ENCODE measurements around the gene ATP9A.
"Not testable (repeated sequence)": the region's sequence is repeated elsewhere in the genome, so short reads cannot be mapped to it uniquely, and the experiment has no call there.

The ATP9A gene

DNA sequence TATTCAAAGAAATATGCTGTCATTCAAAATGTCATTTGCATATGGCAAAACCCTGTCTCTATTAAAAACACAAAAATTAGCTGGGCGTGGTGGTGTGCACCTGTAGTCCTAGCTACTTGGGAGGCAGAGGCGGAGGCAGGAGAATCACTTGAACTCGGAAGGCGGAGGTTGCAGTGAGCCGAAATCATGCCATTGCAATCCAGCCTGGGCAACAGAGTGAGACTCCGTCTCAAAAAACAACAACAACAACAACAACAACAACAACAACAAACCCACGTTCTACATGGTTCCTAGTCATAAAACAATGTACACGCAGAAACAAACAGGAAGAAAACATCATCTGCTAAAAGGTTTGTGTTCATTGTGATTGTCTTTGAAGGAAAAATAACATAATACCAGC, 15.0 kb downstream of the ATP9A start:
- not testable (repeated sequence) for H3K4me3 ChIP-seq (ENCODE audit: insufficient read depth, low read depth, low read length, poor library complexity, severe bottlenecking); H3K27ac ChIP-seq (ENCODE audit: insufficient read depth, low read length, poor library complexity, severe bottlenecking); DNase-seq; H3K36me3 ChIP-seq (ENCODE audit: control insufficient read depth, insufficient read depth, low read length); H3K4me1 ChIP-seq (ENCODE audit: control insufficient read depth, insufficient read depth, low read length, poor library complexity, severe bottlenecking); H3K27me3 ChIP-seq (replicated peaks; ENCODE audit: control insufficient read depth, insufficient read depth, low read length, poor library complexity, severe bottlenecking); H3K9me3 ChIP-seq (ENCODE audit: control insufficient read depth, low read length)

DNA sequence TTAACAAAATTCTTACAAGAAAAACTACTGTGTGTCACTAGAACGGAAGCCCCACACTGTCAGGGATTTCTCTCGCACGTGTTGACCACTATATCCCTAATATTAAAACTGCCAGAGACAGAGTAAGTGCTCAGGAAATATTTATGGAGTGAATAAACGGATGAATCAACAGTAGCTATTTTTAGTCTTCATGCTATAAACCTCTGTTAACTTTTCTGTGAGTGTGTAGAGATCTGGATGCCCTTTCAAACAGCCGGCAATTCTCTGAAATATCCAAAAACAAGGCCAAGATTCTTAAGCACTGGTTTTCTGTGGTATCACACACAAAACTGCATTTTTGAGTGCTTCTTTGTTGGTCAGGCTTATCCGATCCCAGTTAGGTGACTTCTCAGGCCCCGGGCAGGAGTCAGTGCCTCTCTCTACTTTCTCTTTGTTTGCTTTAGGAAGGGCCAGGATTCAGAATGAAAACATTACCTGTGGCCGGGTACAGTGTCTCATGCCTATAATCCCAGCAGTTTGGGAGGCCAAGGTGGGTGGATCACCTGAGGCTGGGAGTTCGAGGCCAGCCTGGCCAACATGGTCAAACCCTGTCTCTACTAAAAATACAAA, 15.7 kb downstream of the ATP9A start:
- DNase-seq: no peak
- H3K4me1 ChIP-seq (ENCODE audit: control insufficient read depth, insufficient read depth, low read length, poor library complexity, severe bottlenecking): no peaks in the 10 kb centered on the region
- H3K27me3 ChIP-seq (replicated peaks; ENCODE audit: control insufficient read depth, insufficient read depth, low read length, poor library complexity, severe bottlenecking): no peaks in the 10 kb centered on the region
- H3K4me3 ChIP-seq (ENCODE audit: insufficient read depth, low read depth, low read length, poor library complexity, severe bottlenecking): no peak overlapping the region
- H3K27ac ChIP-seq (ENCODE audit: insufficient read depth, low read length, poor library complexity, severe bottlenecking): no peak overlapping the region
- H3K36me3 ChIP-seq (ENCODE audit: control insufficient read depth, insufficient read depth, low read length): no peaks in the 10 kb centered on the region
- no peaks in the 10 kb centered on the region for H3K9me3 ChIP-seq (ENCODE audit: control insufficient read depth, low read length)

DNA sequence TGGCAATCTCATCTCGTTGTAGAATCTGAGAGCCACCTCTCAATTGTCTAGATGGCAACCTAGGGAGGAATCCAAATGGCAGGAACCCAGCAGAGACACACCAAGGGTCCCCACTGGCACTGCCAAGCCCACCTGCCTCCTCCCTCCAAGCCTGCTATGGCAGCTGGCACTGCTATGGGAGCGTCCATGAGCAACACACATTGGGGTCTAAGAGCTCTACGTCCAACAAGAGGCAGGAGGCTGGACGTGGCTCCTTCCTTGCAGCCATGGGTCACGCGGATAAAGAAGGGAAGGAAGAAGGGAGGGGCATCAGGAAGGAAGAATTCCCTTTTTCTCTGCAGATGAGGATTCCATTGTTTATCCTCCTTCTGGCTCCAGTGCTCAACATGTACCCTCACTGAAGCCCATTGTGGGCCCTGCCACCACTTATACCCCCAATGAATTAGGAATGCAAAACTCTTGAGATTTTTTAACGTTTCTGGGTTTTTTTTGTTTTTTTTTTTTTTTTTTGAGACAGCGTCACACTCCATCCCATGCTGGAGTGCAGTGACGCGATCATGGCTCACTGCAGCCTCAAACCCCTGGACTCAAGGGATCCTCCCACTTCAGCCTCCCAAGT, 17.3 kb downstream of the ATP9A start:
- H3K27ac ChIP-seq (ENCODE audit: insufficient read depth, low read length, poor library complexity, severe bottlenecking): no peak overlapping the region
- H3K9me3 ChIP-seq (ENCODE audit: control insufficient read depth, low read length): no peaks in the 10 kb centered on the region
- H3K27me3 ChIP-seq (replicated peaks; ENCODE audit: control insufficient read depth, insufficient read depth, low read length, poor library complexity, severe bottlenecking): no peaks in the 10 kb centered on the region
- H3K4me3 ChIP-seq (ENCODE audit: insufficient read depth, low read depth, low read length, poor library complexity, severe bottlenecking): no peak overlapping the region
- no peaks in the 10 kb centered on the region for H3K36me3 ChIP-seq (ENCODE audit: control insufficient read depth, insufficient read depth, low read length)
- DNase-seq: no peak
- H3K4me1 ChIP-seq (ENCODE audit: control insufficient read depth, insufficient read depth, low read length, poor library complexity, severe bottlenecking): no peaks in the 10 kb centered on the region

DNA sequence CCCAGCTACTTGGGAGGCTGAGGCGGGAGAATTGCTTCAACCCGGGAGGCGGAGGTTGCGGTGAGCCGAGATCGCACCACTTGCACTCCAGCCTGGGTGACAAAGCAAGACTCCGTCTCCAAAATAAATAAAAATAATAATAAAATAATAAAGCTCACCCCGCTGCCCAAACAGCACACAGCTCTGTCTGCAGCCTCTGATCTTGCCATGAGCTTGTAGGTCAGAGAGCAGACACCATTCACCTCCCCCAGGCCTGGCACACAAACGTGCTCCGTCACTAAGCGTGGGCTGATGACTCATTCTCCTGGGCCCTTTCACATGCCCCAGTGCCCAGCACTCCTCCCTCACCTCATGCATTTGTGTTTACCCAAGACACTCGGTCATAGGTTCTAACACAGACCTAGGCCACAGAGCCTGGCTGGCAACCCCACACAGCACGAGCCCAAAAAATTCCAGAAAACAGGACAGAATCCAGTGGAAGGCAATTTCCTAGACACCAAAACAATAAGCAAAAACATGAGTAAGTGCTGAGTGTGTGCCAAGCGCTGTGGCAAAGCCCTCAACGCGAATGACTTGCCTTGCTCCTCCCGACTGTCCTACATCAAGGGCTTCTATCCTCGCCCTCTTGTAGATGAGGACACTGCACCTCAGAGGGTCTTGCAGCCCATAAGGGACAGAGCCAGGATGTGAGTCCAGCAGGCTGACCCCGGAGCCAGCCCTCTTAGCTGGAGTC, 18.0 kb downstream of the ATP9A start:
- Histone ChIP-seq H3K4me1 (ENCODE audit: control insufficient read depth, insufficient read depth, low read length, poor library complexity, severe bottlenecking) (no peaks in the 10 kb centered on the region), H3K27ac (ENCODE audit: insufficient read depth, low read length, poor library complexity, severe bottlenecking) (no peak overlapping the region), H3K36me3 (ENCODE audit: control insufficient read depth, insufficient read depth, low read length) (no peaks in the 10 kb centered on the region), H3K4me3 (ENCODE audit: insufficient read depth, low read depth, low read length, poor library complexity, severe bottlenecking) (no peak overlapping the region), H3K9me3 (ENCODE audit: control insufficient read depth, low read length) (no peaks in the 10 kb centered on the region), H3K27me3 (replicated peaks; ENCODE audit: control insufficient read depth, insufficient read depth, low read length, poor library complexity, severe bottlenecking) (no peaks in the 10 kb centered on the region)
- DNase-seq: no peak

DNA sequence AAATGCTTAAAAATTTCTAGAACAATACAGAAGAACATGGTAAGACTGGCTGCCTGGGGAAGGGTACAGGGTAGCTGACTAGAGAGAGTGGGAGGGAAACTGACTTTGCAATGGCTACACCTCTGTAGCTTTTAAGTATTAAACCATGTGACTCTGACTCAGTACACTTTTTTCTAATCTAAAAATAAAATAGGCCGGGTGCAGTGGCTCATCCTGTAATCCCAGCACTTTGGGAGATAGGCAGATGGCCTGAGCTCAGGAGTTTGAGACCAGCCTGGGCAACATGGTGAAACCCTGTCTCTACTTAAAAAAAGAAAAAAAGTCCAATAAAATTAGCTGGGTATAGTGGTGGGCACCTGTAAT, 18.5 kb downstream of the ATP9A start:
- Histone ChIP-seq H3K36me3 (ENCODE audit: control insufficient read depth, insufficient read depth, low read length) (no peaks in the 10 kb centered on the region), H3K4me1 (ENCODE audit: control insufficient read depth, insufficient read depth, low read length, poor library complexity, severe bottlenecking) (no peaks in the 10 kb centered on the region), H3K27ac (ENCODE audit: insufficient read depth, low read length, poor library complexity, severe bottlenecking) (no peak overlapping the region), H3K4me3 (ENCODE audit: insufficient read depth, low read depth, low read length, poor library complexity, severe bottlenecking) (no peak overlapping the region), H3K27me3 (replicated peaks; ENCODE audit: control insufficient read depth, insufficient read depth, low read length, poor library complexity, severe bottlenecking) (no peaks in the 10 kb centered on the region), H3K9me3 (ENCODE audit: control insufficient read depth, low read length) (no peaks in the 10 kb centered on the region)
- DNase-seq: no peak

DNA sequence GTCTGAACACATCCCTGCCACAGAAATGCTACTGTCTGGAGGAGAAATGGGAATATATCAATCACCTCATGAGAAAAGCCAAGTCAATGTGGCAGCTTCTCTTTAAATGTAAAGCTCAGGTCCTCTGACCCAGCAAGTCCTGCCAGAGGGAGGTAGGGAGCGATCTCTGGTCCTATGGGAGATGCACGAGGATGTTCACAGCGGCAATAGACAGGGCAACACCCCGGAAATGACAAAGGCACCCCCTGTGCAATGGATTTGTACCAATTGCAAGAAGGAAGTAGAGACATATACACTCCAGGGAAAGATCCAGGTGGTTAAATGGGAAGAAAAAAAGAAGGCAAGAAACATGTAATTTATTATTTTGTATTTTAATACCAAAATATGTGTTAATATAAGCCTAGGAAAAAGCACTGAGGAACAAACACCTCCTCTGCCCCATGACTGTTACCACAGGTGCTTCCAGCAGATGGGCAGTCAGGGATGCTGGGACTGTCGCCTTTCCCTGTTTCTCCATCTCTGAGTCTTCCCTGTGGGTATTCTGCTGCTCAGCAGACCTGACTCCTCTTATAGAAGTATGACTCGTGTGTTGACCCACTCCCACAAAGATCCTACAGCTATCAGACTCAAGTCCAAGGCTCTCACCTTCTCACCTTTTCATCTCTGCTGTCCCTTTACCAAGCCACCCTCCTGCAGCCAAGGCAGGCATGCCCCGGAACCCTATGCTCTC, 20.8 kb downstream of the ATP9A start:
- Histone ChIP-seq H3K4me3 (ENCODE audit: insufficient read depth, low read depth, low read length, poor library complexity, severe bottlenecking) (no peak overlapping the region), H3K27me3 (replicated peaks; ENCODE audit: control insufficient read depth, insufficient read depth, low read length, poor library complexity, severe bottlenecking) (no peaks in the 10 kb centered on the region), H3K4me1 (ENCODE audit: control insufficient read depth, insufficient read depth, low read length, poor library complexity, severe bottlenecking) (no peaks in the 10 kb centered on the region), H3K36me3 (ENCODE audit: control insufficient read depth, insufficient read depth, low read length) (no peaks in the 10 kb centered on the region), H3K27ac (ENCODE audit: insufficient read depth, low read length, poor library complexity, severe bottlenecking) (no peak overlapping the region), H3K9me3 (ENCODE audit: control insufficient read depth, low read length) (no peaks in the 10 kb centered on the region)
- DNase-seq: no peak

- H3K27me3 ChIP-seq (replicated peaks; ENCODE audit: control insufficient read depth, insufficient read depth, low read length, poor library complexity, severe bottlenecking): no peaks in the 10 kb centered on the region
- no peak for DNase-seq
- no peak overlapping the region for H3K27ac ChIP-seq (ENCODE audit: insufficient read depth, low read length, poor library complexity, severe bottlenecking)
- H3K4me3 ChIP-seq (ENCODE audit: insufficient read depth, low read depth, low read length, poor library complexity, severe bottlenecking): no peak overlapping the region
- no peaks in the 10 kb centered on the region for H3K36me3 ChIP-seq (ENCODE audit: control insufficient read depth, insufficient read depth, low read length)
- H3K9me3 ChIP-seq (ENCODE audit: control insufficient read depth, low read length): no peaks in the 10 kb centered on the region
- H3K4me1 ChIP-seq (ENCODE audit: control insufficient read depth, insufficient read depth, low read length, poor library complexity, severe bottlenecking): no peaks in the 10 kb centered on the region
Observed at GRCh38 chr20:51745804-51746203, 22.4 kb downstream of the ATP9A start.

DNA sequence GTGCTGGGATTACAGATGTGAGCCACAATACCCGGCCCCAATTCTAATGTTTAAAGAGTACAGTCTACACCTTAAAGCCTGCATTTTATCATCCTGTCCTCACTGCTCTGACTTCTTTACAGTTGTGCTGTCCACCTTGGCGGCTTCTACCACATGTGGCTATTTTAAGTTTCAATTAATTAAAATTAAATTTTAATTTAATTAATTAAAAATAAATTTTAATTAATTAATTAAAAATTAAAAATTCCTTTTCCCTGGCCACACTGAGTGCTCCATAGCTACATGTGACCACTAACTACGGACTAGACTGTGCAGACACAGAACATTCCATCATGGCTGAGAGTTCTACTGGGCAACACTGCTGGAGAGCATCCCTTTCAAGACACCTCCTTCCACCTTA, 27.4 kb downstream of the ATP9A start:
- Histone ChIP-seq H3K36me3 (ENCODE audit: control insufficient read depth, insufficient read depth, low read length) (no peaks in the 10 kb centered on the region), H3K27ac (ENCODE audit: insufficient read depth, low read length, poor library complexity, severe bottlenecking) (no peak overlapping the region), H3K4me3 (ENCODE audit: insufficient read depth, low read depth, low read length, poor library complexity, severe bottlenecking) (no peak overlapping the region), H3K27me3 (replicated peaks; ENCODE audit: control insufficient read depth, insufficient read depth, low read length, poor library complexity, severe bottlenecking) (no peaks in the 10 kb centered on the region), H3K9me3 (ENCODE audit: control insufficient read depth, low read length) (no peaks in the 10 kb centered on the region), H3K4me1 (ENCODE audit: control insufficient read depth, insufficient read depth, low read length, poor library complexity, severe bottlenecking) (no peaks in the 10 kb centered on the region)
- DNase-seq: no peak

DNA sequence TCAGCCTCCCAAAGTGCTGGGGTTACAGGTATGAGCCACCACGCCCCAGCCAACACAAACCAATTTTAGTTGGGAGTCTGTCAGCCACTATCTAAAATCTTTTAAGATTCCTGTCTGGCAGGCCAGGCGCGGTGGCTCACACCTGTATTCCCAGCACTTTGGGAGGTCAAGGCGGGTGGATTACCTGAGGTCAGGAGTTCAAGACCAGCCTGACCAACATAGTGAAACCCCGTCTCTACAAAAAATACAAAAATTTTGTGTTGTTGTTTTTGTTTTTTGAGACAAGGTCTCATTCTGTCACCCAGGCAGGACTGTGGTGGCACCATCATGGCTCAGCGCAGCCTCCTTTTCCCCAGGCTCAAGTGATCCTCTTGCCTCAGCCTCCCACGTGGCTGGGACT, 27.9 kb downstream of the ATP9A start:
- H3K27me3 ChIP-seq (replicated peaks; ENCODE audit: control insufficient read depth, insufficient read depth, low read length, poor library complexity, severe bottlenecking); H3K9me3 ChIP-seq (ENCODE audit: control insufficient read depth, low read length); DNase-seq; H3K4me3 ChIP-seq (ENCODE audit: insufficient read depth, low read depth, low read length, poor library complexity, severe bottlenecking); H3K36me3 ChIP-seq (ENCODE audit: control insufficient read depth, insufficient read depth, low read length); H3K27ac ChIP-seq (ENCODE audit: insufficient read depth, low read length, poor library complexity, severe bottlenecking); H3K4me1 ChIP-seq (ENCODE audit: control insufficient read depth, insufficient read depth, low read length, poor library complexity, severe bottlenecking): not testable (repeated sequence)

GRCh38 chr20:51739722-51740249, 28.4 kb downstream of the ATP9A start:
- no peak overlapping the region for H3K4me3 ChIP-seq (ENCODE audit: insufficient read depth, low read depth, low read length, poor library complexity, severe bottlenecking)
- no peaks in the 10 kb centered on the region for H3K9me3 ChIP-seq (ENCODE audit: control insufficient read depth, low read length)
- no peak for DNase-seq
- no peaks in the 10 kb centered on the region for H3K27me3 ChIP-seq (replicated peaks; ENCODE audit: control insufficient read depth, insufficient read depth, low read length, poor library complexity, severe bottlenecking)
- H3K27ac ChIP-seq (ENCODE audit: insufficient read depth, low read length, poor library complexity, severe bottlenecking): no peak overlapping the region
- no peaks in the 10 kb centered on the region for H3K4me1 ChIP-seq (ENCODE audit: control insufficient read depth, insufficient read depth, low read length, poor library complexity, severe bottlenecking)
- H3K36me3 ChIP-seq (ENCODE audit: control insufficient read depth, insufficient read depth, low read length): no peaks in the 10 kb centered on the region
